HCT116 (cell line): Measurements from ENCODE around the gene ZNF670. TPM values are rescaled to one million over a fixed set of nuclear protein-coding genes. Genes with fewer than 3 reads are reported as not detected.
"Not testable (repeated sequence)": the region's sequence is repeated elsewhere in the genome, so short reads cannot be mapped to it uniquely, and the experiment has no call there.

Source experiments
- ATAC-seq: fragments of 200-7000 bp; cut with Tn5 transposase; 2 replicates; pipeline ENCODE4 v1.9.1; 2020; ENCODE audit warnings: mild to moderate bottlenecking, moderate library complexity
- BruUV-seq: library from RNA; stranded (reverse); fragments of 400-500 nt; replicated peaks from 2 replicates; lab custom pipeline; 2021; lab: Mats Ljungman, UMichigan
- CTCF ChIA-PET: fragments of 300-600 bp; sonication (Branson Sonifier 250); formaldehyde crosslinking; loops from one replicate; lab custom pipeline; 2021; ENCODE audit warnings: antibody characterized with exemption; lab: Charles Lee
- POLR2A ChIA-PET: fragments of 300-600, 350-600 bp; sonication (Branson Sonifier 250); formaldehyde crosslinking; loops from one replicate; lab custom pipeline; 2021; ENCODE audit warnings: antibody characterized with exemption; lab: Charles Lee
- RAD21 ChIA-PET, 2 experiments: fragments of 300-600 bp; sonication (Branson Sonifier 250); formaldehyde crosslinking; loops; one replicate each; lab custom pipeline; 2023; ENCODE audit warnings: low total read pairs in 2 of 2; ENCODE audit not compliant: uncharacterized antibody in 2 of 2, unreplicated experiment in 2 of 2, low non-redundant PET in 1 of 2; lab: Charles Lee
- DNase-seq: peaks from one replicate; pipeline ENCODE4 v3.0.0-alpha.2; 2010; ENCODE audit warnings: low read depth, low spot score
- H2AFZ ChIP-seq: fragments of 200-600 bp; shearing (Covaris generic), sonication (generic); 2 replicates; pipeline ENCODE4 v1.6.1; 2017; ENCODE audit warnings: low read depth, mixed run types, mixed read lengths, antibody characterized with exemption, low read length; ENCODE audit not compliant: poor library complexity, severe bottlenecking
- H3K27ac ChIP-seq: 2 replicates; pipeline ENCODE4 v1.5.1; 2012; ENCODE audit warnings: low read depth, low read length
- H3K27me3 ChIP-seq: fragments of 200-600 bp; sonication (generic); 2 replicates; pipeline ENCODE4 v1.6.1; 2016; ENCODE audit warnings: mixed run types, low read length, mixed read lengths; ENCODE audit not compliant: insufficient read depth
- H3K36me3 ChIP-seq, 2 experiments: fragments of 200-500 bp in 1 of 2; fragments of 200-600 bp in 1 of 2; sonication (Bioruptor generic) in 1 of 2; sonication (generic) in 1 of 2; 2 replicates each; pipeline versions ENCODE4 v1.5.1 to v1.6.1; 2014 to 2016; ENCODE audit warnings: low read length in 2 of 2, inconsistent platforms in 1 of 2, mixed read lengths in 1 of 2, mixed run types in 1 of 2; ENCODE audit not compliant: insufficient read depth in 2 of 2, control insufficient read depth in 1 of 2
- H3K4me1 ChIP-seq, 2 experiments: fragments of 200-600 bp in 1 of 2; sonication (generic) in 1 of 2; 2 replicates each; pipeline versions ENCODE4 v1.5.1 to v1.6.1; 2012 to 2017; ENCODE audit warnings: low read length in 2 of 2, inconsistent platforms in 1 of 2, mild to moderate bottlenecking in 1 of 2, mixed read lengths in 1 of 2, mixed run types in 1 of 2, moderate library complexity in 1 of 2; ENCODE audit not compliant: insufficient read depth in 2 of 2, control insufficient read depth in 1 of 2
- H3K4me2 ChIP-seq: fragments of 200-600 bp; sonication (generic); 2 replicates; pipeline ENCODE4 v1.6.1; 2017; ENCODE audit warnings: mixed run types, low read length, mixed read lengths
- H3K4me3 ChIP-seq, 2 experiments: fragments of 200-600 bp in 1 of 2; sonication (generic) in 1 of 2; replicated peaks in 1 of 2; 2 replicates each; pipeline ENCODE4 v1.5.1; 2011 to 2016; ENCODE audit warnings: low read length in 2 of 2, control low read depth in 1 of 2, low read depth in 1 of 2, mild to moderate bottlenecking in 1 of 2, mixed read lengths in 1 of 2, mixed run types in 1 of 2
- H3K79me2 ChIP-seq: fragments of 200-600 bp; sonication (generic); 2 replicates; pipeline ENCODE4 v1.6.1; 2017; ENCODE audit warnings: mild to moderate bottlenecking, mixed run types, low read length, moderate library complexity, mixed read lengths; ENCODE audit not compliant: insufficient read depth
- H3K9ac ChIP-seq: fragments of 200-600 bp; sonication (generic); 2 replicates; pipeline ENCODE4 v1.6.1; 2016; ENCODE audit warnings: low read length, mixed read lengths
- H3K9me2 ChIP-seq: fragments of 200-600 bp; sonication (generic), shearing (Covaris generic); 2 replicates; pipeline ENCODE4 v1.6.1; 2017; ENCODE audit warnings: mixed run types, mild to moderate bottlenecking, moderate library complexity; ENCODE audit not compliant: insufficient read depth
- H3K9me3 ChIP-seq, 2 experiments: fragments of 200-500 bp in 1 of 2; fragments of 200-600 bp in 1 of 2; sonication (Bioruptor generic) in 1 of 2; sonication (generic) in 1 of 2; 2 replicates each; pipeline ENCODE4 v1.6.1; 2014 to 2017; ENCODE audit warnings: low read length in 2 of 2, mixed read lengths in 2 of 2, inconsistent platforms in 1 of 2, low read depth in 1 of 2, mild to moderate bottlenecking in 1 of 2, mixed run types in 1 of 2, moderate library complexity in 1 of 2; ENCODE audit not compliant: control insufficient read depth in 1 of 2, insufficient read depth in 1 of 2
- H4K20me1 ChIP-seq: fragments of 200-600 bp; sonication (generic), shearing (Covaris generic); 2 replicates; pipeline ENCODE4 v1.6.1; 2017; ENCODE audit warnings: mixed run types, mild to moderate bottlenecking, moderate library complexity; ENCODE audit not compliant: insufficient read depth
- CEBPB ChIP-seq: IDR thresholded peaks from 2 replicates; pipeline ENCODE4 v1.6.1; 2012; ENCODE audit warnings: low read depth
- EZH2phosphoT487 ChIP-seq: fragments of 200-600 bp; IDR thresholded peaks from 2 replicates; pipeline ENCODE4 v1.6.1; 2018; ENCODE audit warnings: antibody characterized with exemption, borderline replicate concordance
- TCF7L2 ChIP-seq: IDR thresholded peaks from 2 replicates; pipeline ENCODE4 v1.7.0; 2011; ENCODE audit warnings: borderline replicate concordance, inconsistent platforms; ENCODE audit not compliant: insufficient read depth, insufficient read length; ENCODE audit errors: extremely low read depth
- intact Hi-C: fragments of 100-400 bp; cut with micrococcal nuclease; formaldehyde crosslinking; loops from 2 replicates; pipeline ENCODE4 v1.10.0; 2022
- total RNA-seq: library from RNA; stranded (reverse); gene quantifications from one replicate; pipeline ENCODE4 v1.2.1, GENCODE V29; 2021; ENCODE audit not compliant: unreplicated experiment

The ZNF670 gene
- total RNA-seq, 1 experiment from 2014 or later: 6.9 TPM

DNA sequence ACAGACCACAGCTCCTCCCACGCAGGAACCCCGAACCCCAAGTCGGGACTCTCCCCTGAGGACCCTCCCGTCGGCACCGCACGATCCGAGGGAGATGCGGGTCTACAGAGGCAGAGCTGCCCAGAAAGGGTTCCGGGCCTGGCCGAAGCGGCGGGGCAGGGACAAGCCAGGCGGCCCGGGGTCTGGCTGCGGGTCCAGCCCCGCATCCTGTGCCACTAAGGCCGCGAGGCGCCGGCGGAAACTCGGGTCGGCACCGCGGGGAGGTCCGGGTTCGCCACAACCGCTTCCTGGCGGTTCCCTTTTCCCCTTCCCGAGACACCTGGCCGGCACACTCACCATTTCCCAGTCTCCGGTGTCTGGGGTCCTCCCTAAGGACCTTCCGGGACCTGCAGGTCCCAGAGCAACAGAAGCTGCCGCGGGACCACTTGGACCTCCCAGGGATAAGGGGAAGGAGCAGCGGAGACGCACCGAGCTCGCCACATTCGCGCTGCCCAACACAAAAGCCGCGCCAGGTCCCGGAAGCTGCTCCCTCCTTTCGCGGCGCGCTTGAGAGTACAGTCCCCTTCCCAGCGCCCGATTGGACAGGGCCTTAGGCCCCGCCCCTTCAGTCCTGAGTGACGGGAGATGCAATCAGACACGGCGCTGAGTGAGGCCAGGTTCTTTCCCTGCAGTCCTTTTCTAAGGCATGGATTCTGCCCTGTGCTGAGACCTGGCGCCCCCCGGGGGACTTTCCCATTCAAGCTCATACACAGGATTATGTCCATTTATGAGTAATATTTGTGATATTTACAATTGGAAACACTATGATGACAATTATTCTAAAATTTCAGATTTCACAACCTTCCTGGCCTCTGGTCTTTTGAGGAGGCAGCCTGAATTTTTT lies at the start of gene ZNF670 (continued):
- TF ChIP-seq EZH2phosphoT487: no peak
- TF ChIP-seq TCF7L2: peak; percentile 50
- TF ChIP-seq CEBPB: 0 out of 2 replicates have a peak, but pooled peaks have one; percentile 23

DNA sequence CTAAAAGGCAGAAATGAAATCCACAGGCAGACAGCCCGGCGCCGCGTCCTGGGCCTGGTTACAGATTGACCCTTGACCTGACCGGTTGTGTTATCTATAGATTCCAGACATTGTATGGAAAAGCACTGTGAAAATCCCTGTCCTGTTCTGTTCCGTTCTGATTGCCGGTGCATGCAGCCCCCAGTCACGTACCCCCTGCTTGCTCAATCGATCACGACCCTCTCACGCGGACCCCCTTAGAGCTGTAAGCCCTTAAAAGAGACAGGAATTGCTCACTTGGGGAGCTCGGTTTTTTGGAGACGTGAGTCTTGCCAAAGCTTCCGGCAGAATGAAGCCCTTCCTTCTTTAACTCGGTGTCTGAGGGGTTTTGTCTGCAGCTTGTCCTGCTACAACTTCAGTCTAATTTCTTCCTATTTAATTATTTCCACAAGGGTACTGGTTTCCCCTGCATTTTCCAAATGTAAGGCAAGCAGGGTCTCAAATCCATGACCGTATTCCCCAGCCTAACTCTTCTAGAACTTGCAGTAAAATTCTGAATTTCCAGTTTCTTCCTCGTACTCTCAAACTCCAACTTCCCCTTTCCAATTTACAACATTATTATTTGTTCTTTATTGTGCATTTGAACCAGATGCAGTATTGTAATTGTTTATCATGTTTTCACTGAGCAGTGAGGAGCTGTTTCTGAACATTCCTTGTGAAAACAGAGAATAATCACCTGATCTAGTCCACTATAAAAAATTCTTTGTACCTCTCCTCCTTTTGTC lies 49.1 kb upstream of the ZNF670 start:
- RAD21 ChIA-PET, H3K4me3 ChIP-seq: not testable (repeated sequence)

DNA sequence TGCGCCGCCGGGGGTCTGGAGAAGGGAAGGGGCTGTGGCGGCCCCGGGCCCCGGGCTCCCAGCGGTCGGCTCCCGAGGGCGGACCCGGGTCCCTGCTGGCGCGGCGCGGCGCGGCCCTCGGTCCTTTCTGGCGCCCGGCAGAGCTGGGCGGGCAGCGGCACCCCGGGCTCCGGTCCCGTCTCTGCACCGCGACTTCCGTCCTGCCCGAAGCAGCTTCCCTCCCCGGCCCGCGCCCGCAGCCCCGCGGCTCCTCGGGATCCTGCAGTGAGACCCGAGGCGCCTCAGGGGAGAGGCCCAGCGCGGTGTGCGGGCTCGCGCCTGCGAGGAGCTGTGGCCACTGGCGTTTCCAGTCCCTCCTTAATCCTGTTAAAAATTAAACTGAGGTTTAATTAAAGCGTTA lies 48.0 kb upstream of the ZNF670 start:
- H2AFZ ChIP-seq, DNase-seq, H3K9ac ChIP-seq, RAD21 ChIA-PET, intact Hi-C loops, CTCF ChIA-PET, H4K20me1 ChIP-seq, BruUV-seq, H3K4me2 ChIP-seq, H3K9me3 ChIP-seq, H3K27me3 ChIP-seq, H3K9me2 ChIP-seq, H3K4me3 ChIP-seq, POLR2A ChIA-PET, H3K27ac ChIP-seq, H3K4me1 ChIP-seq: not testable (repeated sequence)
- Histone ChIP-seq H3K79me2 (peaks cover 12% of the 10 kb centered on the region), H3K36me3 (peaks cover 0 to 11% of the 10 kb centered on the region in 2 experiments; a peak in 1 of 4 replicates)
- peak; percentile 75 for ATAC-seq

More for the DNA sequence above, 49.1 kb upstream of the ZNF670 start:
- H3K27ac ChIP-seq, H3K9me2 ChIP-seq, DNase-seq, H3K9ac ChIP-seq, H3K9me3 ChIP-seq, ATAC-seq, H2AFZ ChIP-seq, POLR2A ChIA-PET, H3K4me1 ChIP-seq, H3K27me3 ChIP-seq, CTCF ChIA-PET, H4K20me1 ChIP-seq, H3K4me2 ChIP-seq: not testable (repeated sequence)
- Histone ChIP-seq H3K79me2 (peaks cover 12% of the 10 kb centered on the region), H3K36me3 (peaks cover 0 to 15% of the 10 kb centered on the region in 2 experiments; a peak in 1 of 4 replicates)
- intact Hi-C loops: loop anchor here (2.0 kb wide), 1 partner anchor 41 kb away; no protein-coding TSS in a partner anchor
- BruUV-seq: TSS peak; percentile 86

DNA sequence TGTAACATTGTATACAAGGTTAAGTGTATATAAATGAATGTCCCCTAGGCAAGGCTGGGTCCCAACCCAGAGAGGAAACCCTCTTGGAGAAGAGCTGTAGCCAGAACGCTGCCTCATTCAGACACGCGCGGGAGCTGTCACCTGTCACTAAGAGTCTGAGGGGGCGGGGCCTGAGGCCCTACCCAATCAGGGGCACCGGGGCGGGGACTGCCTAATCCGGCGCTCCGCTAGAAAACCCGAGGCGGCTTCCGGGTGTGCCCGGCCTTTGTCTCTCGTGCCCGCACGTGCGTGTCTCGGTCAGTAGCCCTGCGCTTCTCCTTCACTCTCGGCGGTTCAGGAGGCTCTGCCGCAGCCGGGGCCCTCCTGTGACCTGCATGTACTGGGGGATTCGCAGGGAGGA lies 47.6 kb upstream of the ZNF670 start:
- H3K4me2 ChIP-seq, H3K9ac ChIP-seq, H3K4me3 ChIP-seq, DNase-seq, BruUV-seq, H2AFZ ChIP-seq, H3K36me3 ChIP-seq, H3K9me3 ChIP-seq, POLR2A ChIA-PET, H3K27ac ChIP-seq, H3K79me2 ChIP-seq, RAD21 ChIA-PET, H3K9me2 ChIP-seq, H3K27me3 ChIP-seq, H4K20me1 ChIP-seq, CTCF ChIA-PET, H3K4me1 ChIP-seq, intact Hi-C loops: not testable (repeated sequence)
- ATAC-seq: peak; percentile 98
